Stimulated activated CD4-positive, alpha-beta T cell treated with anti-CD3 and anti-CD28 coated beads, TNF-alpha, amount 100 ng/mL, for 4 hours (primary cell): ENCODE results near the gene ADCY1.

ENCODE experiments used
- DNase-seq, 3 experiments: peaks; one replicate each; pipeline ENCODE4 v3.0.0-alpha.2; 2020; ENCODE audit warnings: low read depth in 3 of 3

Gene ADCY1

GRCh38 chr7:45695249-45695995 is 121.3 kb downstream of the ADCY1 start:
- DNase-seq, result no peak

GRCh38 chr7:45696476-45696875 is 122.3 kb downstream of the ADCY1 start:
- DNase-seq, result no peak

GRCh38 chr7:45697576-45698136 is 123.5 kb downstream of the ADCY1 start:
- no peak for DNase-seq

- no peak for DNase-seq
Observed at GRCh38 chr7:45698303-45699014, 124.3 kb downstream of the ADCY1 start.

- no peak for DNase-seq
Observed at GRCh38 chr7:45699015-45699309, 124.8 kb downstream of the ADCY1 start.

GRCh38 chr7:45699726-45700390 is 125.7 kb downstream of the ADCY1 start:
- DNase-seq, result no peak

GRCh38 chr7:45700556-45700955 is 126.4 kb downstream of the ADCY1 start:
- DNase-seq, result no peak

- DNase-seq, result no peak
Observed at GRCh38 chr7:45701701-45702510, 127.7 kb downstream of the ADCY1 start.

GRCh38 chr7:45702751-45703150 is 128.6 kb downstream of the ADCY1 start:
- DNase-seq, result no peak

GRCh38 chr7:45703373-45703821 is 129.2 kb downstream of the ADCY1 start:
- no peak for DNase-seq

GRCh38 chr7:45703911-45704682 is 129.9 kb downstream of the ADCY1 start:
- DNase-seq, result no peak

GRCh38 chr7:45704683-45705016 is 130.5 kb downstream of the ADCY1 start:
- no peak for DNase-seq

GRCh38 chr7:45708046-45708950 is 134.1 kb downstream of the ADCY1 start:
- no peak for DNase-seq

GRCh38 chr7:45709168-45710042 is 135.2 kb downstream of the ADCY1 start:
- no peak for DNase-seq

GRCh38 chr7:45710271-45711160 is 136.3 kb downstream of the ADCY1 start:
- DNase-seq, result no peak

- DNase-seq, result no peak
Observed at GRCh38 chr7:45711161-45711490, 137.0 kb downstream of the ADCY1 start.

GRCh38 chr7:45712057-45712689 is 138.0 kb downstream of the ADCY1 start:
- no peak for DNase-seq
